IMR-90 (cell line): ENCODE data around the gene OAF.

Source experiments
- CEBPB ChIP-seq: IDR thresholded peaks from 2 replicates; pipeline ENCODE4 v1.6.1; 2012; ENCODE audit warnings: low read depth, low read length, improper control_type of control experiment
- CHD1 ChIP-seq: IDR thresholded peaks from 2 replicates; pipeline ENCODE4 v1.6.1; 2012; ENCODE audit warnings: low read depth, low read length, improper control_type of control experiment
- CTCF ChIP-seq: conservative IDR thresholded peaks from 2 replicates; pipeline ENCODE4 v1.5.1; 2012; ENCODE audit warnings: mild to moderate bottlenecking, low read depth, low read length, improper control_type of control experiment
- MAFK ChIP-seq: IDR thresholded peaks from 2 replicates; pipeline ENCODE4 v1.6.1; 2012; ENCODE audit warnings: low read depth, low read length, improper control_type of control experiment
- MXI1 ChIP-seq: IDR thresholded peaks from 2 replicates; pipeline ENCODE4 v1.6.1; 2012; ENCODE audit warnings: low read depth, mild to moderate bottlenecking, low read length, moderate library complexity, borderline replicate concordance
- POLR2A ChIP-seq: IDR thresholded peaks from 2 replicates; pipeline ENCODE4 v1.6.1; 2012; ENCODE audit warnings: mild to moderate bottlenecking, low read depth, low read length
- RAD21 ChIP-seq: IDR thresholded peaks from 2 replicates; pipeline ENCODE4 v1.6.1; 2012; ENCODE audit warnings: low read length, improper control_type of control experiment
- SMC3 ChIP-seq: fragments of 150-350 bp; IDR thresholded peaks from 2 replicates; pipeline ENCODE4 v1.6.1; 2016; ENCODE audit warnings: low read depth, mild to moderate bottlenecking, antibody characterized with exemption, low read length, moderate library complexity
- TF ChIP-seq, protein P1 (sequence below): fragments of 150-350 bp; IDR thresholded peaks from 2 replicates; pipeline ENCODE4 v1.6.1; 2017; ENCODE audit warnings: mild to moderate bottlenecking, antibody characterized with exemption, low read length, low read depth

- TF ChIP-seq MAFK (no peak), CTCF (no peak), SMC3 (no peak), MXI1 (no peak), RAD21 (no peak), POLR2A (no peak), CEBPB (no peak), CHD1 (no peak)
- TF ChIP-seq, protein P1, sequence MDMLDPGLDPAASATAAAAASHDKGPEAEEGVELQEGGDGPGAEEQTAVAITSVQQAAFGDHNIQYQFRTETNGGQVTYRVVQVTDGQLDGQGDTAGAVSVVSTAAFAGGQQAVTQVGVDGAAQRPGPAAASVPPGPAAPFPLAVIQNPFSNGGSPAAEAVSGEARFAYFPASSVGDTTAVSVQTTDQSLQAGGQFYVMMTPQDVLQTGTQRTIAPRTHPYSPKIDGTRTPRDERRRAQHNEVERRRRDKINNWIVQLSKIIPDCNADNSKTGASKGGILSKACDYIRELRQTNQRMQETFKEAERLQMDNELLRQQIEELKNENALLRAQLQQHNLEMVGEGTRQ, result no peak
Observed at GRCh38 chr11:120240866-120241265, 30.0 kb downstream of the OAF start.
